Central memory CD8-positive, alpha-beta T cell (primary cell): ENCODE measurements around the gene ESYT2.
"Not testable (repeated sequence)": the region's sequence is repeated elsewhere in the genome, so short reads cannot be mapped to it uniquely, and the experiment has no call there.

ENCODE experiments used
- ATAC-seq: fragments of 150-1000 bp; cut with Tn5 transposase; replicated peaks from 2 replicates; pipeline ENCODE4 v1.10.0; 2022; ENCODE audit warnings: mild to moderate bottlenecking, moderate FRiP score, moderate number of reproducible peaks; ENCODE audit not compliant: poor library complexity, severe bottlenecking; ENCODE audit errors: extremely low read depth
- DNase-seq, 2 donors: peaks; one replicate each; pipeline ENCODE4 v3.0.0; 2021; ENCODE audit warnings: low spot score in 2 of 2
- H3K27ac Mint-ChIP-seq: one replicate; pipeline ENCODE4 v1.8.0; 2022; ENCODE audit warnings: low read depth, mild to moderate bottlenecking, moderate library complexity, mixed read lengths
- H3K27me3 Mint-ChIP-seq: one replicate; pipeline ENCODE4 v1.8.0; 2022; ENCODE audit warnings: mixed read lengths
- H3K36me3 Mint-ChIP-seq: one replicate; pipeline ENCODE4 v1.8.0; 2022; ENCODE audit warnings: mild to moderate bottlenecking, moderate library complexity, mixed read lengths; ENCODE audit not compliant: insufficient read depth
- H3K4me1 Mint-ChIP-seq: one replicate; pipeline ENCODE4 v1.8.0; 2022; ENCODE audit warnings: mixed read lengths
- H3K4me3 Mint-ChIP-seq: one replicate; pipeline ENCODE4 v1.8.0; 2022; ENCODE audit warnings: mild to moderate bottlenecking, moderate library complexity, mixed read lengths
- H3K9me3 Mint-ChIP-seq: one replicate; pipeline ENCODE4 v1.8.0; 2022; ENCODE audit warnings: mixed read lengths

Gene ESYT2

GRCh38 chr7:158849442-158849767 is 20.1 kb upstream of the ESYT2 start:
- ATAC-seq, result no peak
- no peak for DNase-seq
- Mint-ChIP-seq H3K4me3 (no peak overlapping the region), H3K9me3 (no peaks in the 10 kb centered on the region), H3K36me3 (no peaks in the 10 kb centered on the region), H3K4me1 (peaks cover 5% of the 10 kb centered on the region), H3K27ac (no peak overlapping the region), H3K27me3 (no peaks in the 10 kb centered on the region)

- H3K27me3 Mint-ChIP-seq, result peaks cover 10% of the 10 kb centered on the region
- ATAC-seq, result peak; percentile 32
- H3K27ac Mint-ChIP-seq, result peak overlapping the region; percentile 72
- H3K4me3 Mint-ChIP-seq, result peak overlapping the region; percentile 53
- peaks cover 8% of the 10 kb centered on the region for H3K4me1 Mint-ChIP-seq
- H3K36me3 Mint-ChIP-seq, result no peaks in the 10 kb centered on the region
- no peaks in the 10 kb centered on the region for H3K9me3 Mint-ChIP-seq
- no peak for DNase-seq
Observed at GRCh38 chr7:158847451-158847866, 18.1 kb upstream of the ESYT2 start.

GRCh38 chr7:158846304-158846703 is 17.0 kb upstream of the ESYT2 start:
- Mint-ChIP-seq H3K27ac (no peak overlapping the region), H3K9me3 (no peaks in the 10 kb centered on the region), H3K4me1 (peaks cover 11% of the 10 kb centered on the region), H3K4me3 (no peak overlapping the region), H3K27me3 (peaks cover 10% of the 10 kb centered on the region), H3K36me3 (no peaks in the 10 kb centered on the region)
- no peak for ATAC-seq
- no peak for DNase-seq

DNA sequence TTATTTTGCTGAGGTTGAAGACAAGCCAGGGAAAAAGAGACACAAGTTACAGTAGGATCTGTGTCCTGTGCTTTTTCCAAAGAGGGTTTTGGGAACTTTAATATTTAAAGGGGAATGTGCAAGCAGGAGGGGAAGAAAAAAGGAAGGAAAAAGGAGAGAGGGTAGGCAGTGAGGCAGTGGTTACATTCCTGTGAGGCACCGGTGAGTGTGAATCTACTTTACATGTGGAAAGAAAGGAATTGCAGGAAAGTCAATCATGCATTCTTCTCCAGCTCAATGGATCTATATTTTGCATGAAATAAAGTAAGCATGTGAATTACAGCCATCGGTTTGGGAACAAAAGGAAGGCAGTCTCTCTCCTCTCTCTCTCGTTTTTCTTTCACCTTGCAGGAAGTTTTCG is 14.5 kb upstream of the ESYT2 start:
- no peak overlapping the region for H3K27ac Mint-ChIP-seq
- peaks cover 11% of the 10 kb centered on the region for H3K4me1 Mint-ChIP-seq
- H3K4me3 Mint-ChIP-seq, result no peak overlapping the region
- H3K36me3 Mint-ChIP-seq, result no peaks in the 10 kb centered on the region
- no peaks in the 10 kb centered on the region for H3K9me3 Mint-ChIP-seq
- ATAC-seq (no peak), DNase-seq (no peak)
- H3K27me3 Mint-ChIP-seq, result peaks cover 10% of the 10 kb centered on the region

DNA sequence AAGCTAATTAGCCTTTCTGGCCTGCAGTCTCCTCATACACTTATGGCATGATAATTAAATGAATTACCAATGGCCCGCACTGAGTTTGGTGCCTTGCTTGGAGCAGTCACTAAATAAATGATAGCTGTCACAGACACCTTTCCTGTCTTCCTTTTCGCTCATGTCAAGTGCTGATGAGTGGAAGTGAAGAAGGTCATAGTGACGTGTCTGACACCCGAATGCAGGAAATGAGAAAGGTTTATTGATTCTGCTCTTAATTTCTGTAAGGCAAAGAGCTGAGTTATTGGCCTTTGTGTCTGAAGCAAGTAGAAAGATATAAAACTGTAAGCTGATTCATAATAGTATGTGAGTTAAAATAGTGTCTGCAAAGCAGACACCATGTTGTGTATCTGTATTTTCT is 13.2 kb upstream of the ESYT2 start:
- Mint-ChIP-seq H3K9me3 (no peaks in the 10 kb centered on the region), H3K36me3 (no peaks in the 10 kb centered on the region), H3K4me3 (no peak overlapping the region), H3K27ac (no peak overlapping the region), H3K4me1 (peaks cover 8% of the 10 kb centered on the region), H3K27me3 (peaks cover 10% of the 10 kb centered on the region)
- ATAC-seq (peak; percentile 46), DNase-seq (no peak)

- peaks cover 10% of the 10 kb centered on the region for H3K27me3 Mint-ChIP-seq
- ATAC-seq (no peak), DNase-seq (no peak)
- no peaks in the 10 kb centered on the region for H3K36me3 Mint-ChIP-seq
- H3K27ac Mint-ChIP-seq, result no peak overlapping the region
- no peaks in the 10 kb centered on the region for H3K9me3 Mint-ChIP-seq
- peaks cover 6% of the 10 kb centered on the region for H3K4me1 Mint-ChIP-seq
- no peak overlapping the region for H3K4me3 Mint-ChIP-seq
Observed at GRCh38 chr7:158840604-158841003, 11.3 kb upstream of the ESYT2 start.

- H3K36me3 Mint-ChIP-seq, H3K4me1 Mint-ChIP-seq, H3K4me3 Mint-ChIP-seq, ATAC-seq, H3K27me3 Mint-ChIP-seq, DNase-seq, H3K27ac Mint-ChIP-seq, H3K9me3 Mint-ChIP-seq: not testable (repeated sequence)
Observed at GRCh38 chr7:158839177-158839576, 9.9 kb upstream of the ESYT2 start.

GRCh38 chr7:158837790-158838637 is 8.7 kb upstream of the ESYT2 start:
- Mint-ChIP-seq H3K4me1 (peaks cover 6% of the 10 kb centered on the region), H3K36me3 (no peaks in the 10 kb centered on the region), H3K27me3 (no peaks in the 10 kb centered on the region), H3K27ac (no peak overlapping the region), H3K9me3 (no peaks in the 10 kb centered on the region), H3K4me3 (no peak overlapping the region)
- no peak for ATAC-seq
- no peak for DNase-seq

DNA sequence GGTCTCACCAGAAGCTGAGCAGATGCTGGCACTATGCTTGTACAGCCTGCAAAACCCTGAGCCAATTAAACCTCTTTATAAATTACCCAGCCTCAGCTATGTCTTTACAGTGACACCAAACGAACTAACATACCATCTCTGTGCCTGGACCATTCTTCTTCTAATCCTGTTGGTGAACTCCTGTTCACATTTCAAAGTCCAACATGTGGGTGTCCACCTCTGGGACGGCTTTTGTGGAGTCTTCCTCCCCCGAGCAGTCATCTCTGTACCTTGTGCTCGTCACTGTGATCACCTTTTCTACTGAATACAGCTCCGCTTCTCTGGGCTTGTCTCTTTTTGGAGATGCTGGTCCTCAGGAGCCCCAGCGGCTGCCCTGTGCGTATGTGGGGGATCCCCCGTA is 7.4 kb upstream of the ESYT2 start:
- no peak overlapping the region for H3K4me3 Mint-ChIP-seq
- no peaks in the 10 kb centered on the region for H3K9me3 Mint-ChIP-seq
- H3K27me3 Mint-ChIP-seq, result no peaks in the 10 kb centered on the region
- DNase-seq, result no peak
- H3K36me3 Mint-ChIP-seq, result peaks cover 1% of the 10 kb centered on the region
- H3K27ac Mint-ChIP-seq, result no peak overlapping the region
- H3K4me1 Mint-ChIP-seq, result no peaks in the 10 kb centered on the region
- ATAC-seq, result no peak

- H3K27ac Mint-ChIP-seq, result no peak overlapping the region
- no peak for ATAC-seq
- no peak for DNase-seq
- no peaks in the 10 kb centered on the region for H3K27me3 Mint-ChIP-seq
- H3K4me1 Mint-ChIP-seq, result no peaks in the 10 kb centered on the region
- H3K36me3 Mint-ChIP-seq, result peaks cover 7% of the 10 kb centered on the region
- no peaks in the 10 kb centered on the region for H3K9me3 Mint-ChIP-seq
- no peak overlapping the region for H3K4me3 Mint-ChIP-seq
Observed at GRCh38 chr7:158834878-158835784, 5.8 kb upstream of the ESYT2 start.

DNA sequence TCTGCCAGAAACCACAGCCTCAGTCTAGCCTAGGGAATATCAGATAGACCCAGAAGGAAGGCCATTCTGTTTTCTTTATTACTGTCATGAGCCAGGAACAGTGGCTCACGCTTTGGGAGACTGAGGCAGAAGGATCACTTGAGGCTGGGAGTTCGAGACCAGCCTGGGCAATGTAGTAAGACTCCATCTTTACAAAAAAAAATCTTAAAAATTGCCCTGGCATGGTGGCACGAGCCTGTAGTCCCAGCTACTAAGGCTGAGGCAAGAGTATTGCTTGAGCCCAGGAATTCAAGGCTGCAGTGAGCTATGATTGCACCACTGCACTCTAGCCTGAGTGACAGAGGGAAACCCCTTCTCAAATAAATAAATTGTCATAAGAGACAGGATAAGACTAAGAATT is 3.7 kb upstream of the ESYT2 start:
- no peaks in the 10 kb centered on the region for H3K27me3 Mint-ChIP-seq
- H3K9me3 Mint-ChIP-seq, result no peaks in the 10 kb centered on the region
- no peak for ATAC-seq
- no peak overlapping the region for H3K27ac Mint-ChIP-seq
- DNase-seq, result no peak
- H3K4me1 Mint-ChIP-seq, result peaks cover 2% of the 10 kb centered on the region
- no peak overlapping the region for H3K4me3 Mint-ChIP-seq
- H3K36me3 Mint-ChIP-seq, result peaks cover 20% of the 10 kb centered on the region

DNA sequence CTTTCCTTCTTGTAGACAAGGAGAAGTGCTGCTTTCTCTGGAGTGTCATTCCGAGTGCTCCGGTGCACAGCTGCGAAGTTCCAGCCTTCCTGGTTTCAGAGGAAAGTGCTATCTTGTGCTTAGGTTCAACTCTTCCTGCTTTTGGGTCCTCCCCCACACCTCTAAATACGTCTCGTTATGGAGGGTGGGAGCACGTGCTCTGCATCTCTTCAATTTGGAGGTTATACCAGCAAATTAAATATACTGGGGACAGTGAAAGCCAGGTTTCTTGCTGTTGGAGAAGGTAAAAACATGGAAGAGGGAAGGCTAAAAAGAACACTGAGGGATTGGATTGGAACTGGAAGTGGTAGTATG is 2.4 kb upstream of the ESYT2 start:
- ATAC-seq, result no peak
- no peak for DNase-seq
- no peaks in the 10 kb centered on the region for H3K9me3 Mint-ChIP-seq
- no peak overlapping the region for H3K27ac Mint-ChIP-seq
- H3K4me1 Mint-ChIP-seq, result peaks cover 11% of the 10 kb centered on the region
- no peaks in the 10 kb centered on the region for H3K27me3 Mint-ChIP-seq
- H3K4me3 Mint-ChIP-seq, result peak overlapping the region; percentile 14
- H3K36me3 Mint-ChIP-seq, result peaks cover 28% of the 10 kb centered on the region

- H3K9me3 Mint-ChIP-seq, result no peaks in the 10 kb centered on the region
- no peak for DNase-seq
- no peaks in the 10 kb centered on the region for H3K27me3 Mint-ChIP-seq
- H3K4me1 Mint-ChIP-seq, result peaks cover 17% of the 10 kb centered on the region
- peaks cover 34% of the 10 kb centered on the region for H3K36me3 Mint-ChIP-seq
- no peak for ATAC-seq
- H3K27ac Mint-ChIP-seq, result peak overlapping the region; percentile 92
- H3K4me3 Mint-ChIP-seq, result peak overlapping the region; percentile 87
Observed at GRCh38 chr7:158830211-158830723, 958 bp upstream of the ESYT2 start.
